ENCODE data around the gene LRRC25. TPM values are rescaled to one million over a fixed set of nuclear protein-coding genes. Genes with fewer than 3 reads are reported as not detected.

The LRRC25 gene
- total RNA-seq, 2 experiments from 2014 or later, result 0.53 to 0.68 TPM

- peaks cover 28% of the 10 kb centered on the region for H3K36me3 Mint-ChIP-seq (ENCODE audit: low read depth)
- DNase-seq, result no peak
- peaks cover 34% of the 10 kb centered on the region for H3K4me1 Mint-ChIP-seq (ENCODE audit: low read depth)
- ChIA-PET POLR2A (interaction anchor here (0.7 to 0.9 kb wide), 3 partner anchors 12 to 266 kb away, joined by 3 to 5 read pairs (median 4); no protein-coding TSS in a partner anchor), CTCF (interaction anchor here (0.8 to 2.5 kb wide), 7 partner anchors 10 to 407 kb away, joined by 3 to 8 read pairs (median 4); no protein-coding TSS in a partner anchor)
- peak overlapping the region; percentile 3 for H3K4me3 Mint-ChIP-seq
- peak overlapping the region; percentile 85 for H3K27ac Mint-ChIP-seq
- H3K27me3 Mint-ChIP-seq (ENCODE audit: low read depth), result peaks cover 3% of the 10 kb centered on the region
- ATAC-seq, result no peak
- peaks cover 4% of the 10 kb centered on the region for H3K9me3 Mint-ChIP-seq (ENCODE audit: insufficient read depth)
Observed at GRCh38 chr19:18440415-18440877, 43.0 kb upstream of the LRRC25 start.

- Mint-ChIP-seq H3K27me3 (ENCODE audit: low read depth) (peaks cover 3% of the 10 kb centered on the region), H3K4me1 (ENCODE audit: low read depth) (peaks cover 34% of the 10 kb centered on the region), H3K27ac (no peak overlapping the region), H3K36me3 (ENCODE audit: low read depth) (peaks cover 25% of the 10 kb centered on the region), H3K4me3 (no peak overlapping the region), H3K9me3 (ENCODE audit: insufficient read depth) (peaks cover 4% of the 10 kb centered on the region)
- DNase-seq (no peak), ATAC-seq (no peak)
- ChIA-PET CTCF (interaction anchor here (0.8 to 2.5 kb wide), 6 partner anchors 12 to 195 kb away, joined by 3 to 8 read pairs (median 4); partner anchors contain the start of gene REX1BD), POLR2A (interaction anchor here (0.7 to 0.9 kb wide), 3 partner anchors 11 to 266 kb away, joined by 3 to 5 read pairs (median 4); no protein-coding TSS in a partner anchor)
Observed at GRCh38 chr19:18439910-18440237, 42.5 kb upstream of the LRRC25 start.

- Mint-ChIP-seq H3K36me3 (ENCODE audit: low read depth) (peaks cover 31% of the 10 kb centered on the region), H3K27me3 (ENCODE audit: low read depth) (peaks cover 3% of the 10 kb centered on the region), H3K27ac (peak overlapping the region; percentile 20), H3K4me1 (ENCODE audit: low read depth) (peaks cover 40% of the 10 kb centered on the region), H3K4me3 (no peak overlapping the region), H3K9me3 (ENCODE audit: insufficient read depth) (peaks cover 4% of the 10 kb centered on the region)
- ChIA-PET CTCF (interaction anchor here (0.8 to 2.5 kb wide), 5 partner anchors 12 to 150 kb away, joined by 3 to 8 read pairs (median 4); partner anchors contain the start of gene REX1BD), POLR2A (interaction anchor here (0.9 kb wide), 1 partner anchor 11 kb away, joined by 5 read pairs; no protein-coding TSS in a partner anchor)
- ATAC-seq, result no peak
- DNase-seq, result no peak
Observed at GRCh38 chr19:18439025-18439909, 41.8 kb upstream of the LRRC25 start.

GRCh38 chr19:18438331-18439024 is 41.1 kb upstream of the LRRC25 start:
- Mint-ChIP-seq H3K27me3 (ENCODE audit: low read depth) (peaks cover 3% of the 10 kb centered on the region), H3K36me3 (ENCODE audit: low read depth) (peaks cover 29% of the 10 kb centered on the region), H3K4me1 (ENCODE audit: low read depth) (peaks cover 43% of the 10 kb centered on the region), H3K27ac (no peak overlapping the region), H3K4me3 (peak overlapping the region; percentile 2), H3K9me3 (ENCODE audit: insufficient read depth) (peaks cover 4% of the 10 kb centered on the region)
- CTCF ChIA-PET, result interaction anchor here (1.0 to 2.5 kb wide), 4 partner anchors 13 to 81 kb away, joined by 3 to 8 read pairs (median 4); no protein-coding TSS in a partner anchor
- DNase-seq (no peak), ATAC-seq (no peak)
- POLR2A ChIA-PET, result interaction anchor here (0.6 kb wide), 1 partner anchor 197 kb away, joined by 3 read pairs; no protein-coding TSS in a partner anchor

- peaks cover 4% of the 10 kb centered on the region for H3K9me3 Mint-ChIP-seq (ENCODE audit: insufficient read depth)
- POLR2A ChIA-PET, result interaction anchor here (1.0 to 1.4 kb wide), 2 partner anchors 17 to 116 kb away, joined by 3 read pairs; no protein-coding TSS in a partner anchor
- DNase-seq, result peak; percentile 65
- peaks cover 3% of the 10 kb centered on the region for H3K27me3 Mint-ChIP-seq (ENCODE audit: low read depth)
- H3K4me3 Mint-ChIP-seq, result peak within 1 kb of the TSS; percentile 72
- H3K4me1 Mint-ChIP-seq (ENCODE audit: low read depth), result peaks cover 46% of the 10 kb centered on the region
- CTCF ChIA-PET, result interaction anchor here (0.8 kb wide), 1 partner anchor 26 kb away, joined by 3 read pairs; no protein-coding TSS in a partner anchor
- peak; percentile 29 for ATAC-seq
- peaks cover 25% of the 10 kb centered on the region for H3K36me3 Mint-ChIP-seq (ENCODE audit: low read depth)
- H3K27ac Mint-ChIP-seq, result peak within 1 kb of the TSS; percentile 39
Observed at GRCh38 chr19:18437491-18438330, 40.3 kb upstream of the LRRC25 start, which contains the start of gene ISYNA1. ISYNA1 (minus strand) TSS chr19:18438133; CDS start chr19:18437979, 154 bp downstream.

- H3K27ac Mint-ChIP-seq, result peak overlapping the region; percentile 39
- DNase-seq (peak; percentile 91), ATAC-seq (peak; percentile 74)
- peak overlapping the region; percentile 72 for H3K4me3 Mint-ChIP-seq
- no peaks in the 10 kb centered on the region for H3K27me3 Mint-ChIP-seq (ENCODE audit: low read depth)
- peaks cover 48% of the 10 kb centered on the region for H3K4me1 Mint-ChIP-seq (ENCODE audit: low read depth)
- ChIA-PET CTCF (interaction anchor here (0.8 kb wide), 1 partner anchor 25 kb away, joined by 3 read pairs; no protein-coding TSS in a partner anchor), POLR2A (interaction anchor here (0.6 to 1.4 kb wide), 4 partner anchors 16 to 155 kb away, joined by 3 read pairs; no protein-coding TSS in a partner anchor)
- H3K9me3 Mint-ChIP-seq (ENCODE audit: insufficient read depth), result no peaks in the 10 kb centered on the region
- peaks cover 23% of the 10 kb centered on the region for H3K36me3 Mint-ChIP-seq (ENCODE audit: low read depth)
Observed at GRCh38 chr19:18436671-18437490, 39.5 kb upstream of the LRRC25 start.

- Mint-ChIP-seq H3K4me3 (peak overlapping the region; percentile 63), H3K36me3 (ENCODE audit: low read depth) (peaks cover 25% of the 10 kb centered on the region), H3K27me3 (ENCODE audit: low read depth) (no peaks in the 10 kb centered on the region), H3K27ac (peak overlapping the region; percentile 25), H3K9me3 (ENCODE audit: insufficient read depth) (no peaks in the 10 kb centered on the region), H3K4me1 (ENCODE audit: low read depth) (peaks cover 44% of the 10 kb centered on the region)
- ATAC-seq (no peak), DNase-seq (no peak)
- POLR2A ChIA-PET, result interaction anchor here (0.7 to 1.4 kb wide), 2 partner anchors 16 to 154 kb away, joined by 3 read pairs; no protein-coding TSS in a partner anchor
- CTCF ChIA-PET, result no interaction called here
Observed at GRCh38 chr19:18435842-18436670, 38.6 kb upstream of the LRRC25 start.

GRCh38 chr19:18435178-18435841 is 37.9 kb upstream of the LRRC25 start:
- no peaks in the 10 kb centered on the region for H3K27me3 Mint-ChIP-seq (ENCODE audit: low read depth)
- no peak overlapping the region for H3K4me3 Mint-ChIP-seq
- peaks cover 47% of the 10 kb centered on the region for H3K4me1 Mint-ChIP-seq (ENCODE audit: low read depth)
- no peak for DNase-seq
- ChIA-PET CTCF (interaction anchor here (0.7 kb wide), 1 partner anchor 16 kb away, joined by 3 read pairs; no protein-coding TSS in a partner anchor), POLR2A (no interaction called here)
- H3K36me3 Mint-ChIP-seq (ENCODE audit: low read depth), result peaks cover 25% of the 10 kb centered on the region
- no peaks in the 10 kb centered on the region for H3K9me3 Mint-ChIP-seq (ENCODE audit: insufficient read depth)
- H3K27ac Mint-ChIP-seq, result no peak overlapping the region
- ATAC-seq, result no peak
